ENCODE data around the gene CHN2.

CHN2 gene

DNA sequence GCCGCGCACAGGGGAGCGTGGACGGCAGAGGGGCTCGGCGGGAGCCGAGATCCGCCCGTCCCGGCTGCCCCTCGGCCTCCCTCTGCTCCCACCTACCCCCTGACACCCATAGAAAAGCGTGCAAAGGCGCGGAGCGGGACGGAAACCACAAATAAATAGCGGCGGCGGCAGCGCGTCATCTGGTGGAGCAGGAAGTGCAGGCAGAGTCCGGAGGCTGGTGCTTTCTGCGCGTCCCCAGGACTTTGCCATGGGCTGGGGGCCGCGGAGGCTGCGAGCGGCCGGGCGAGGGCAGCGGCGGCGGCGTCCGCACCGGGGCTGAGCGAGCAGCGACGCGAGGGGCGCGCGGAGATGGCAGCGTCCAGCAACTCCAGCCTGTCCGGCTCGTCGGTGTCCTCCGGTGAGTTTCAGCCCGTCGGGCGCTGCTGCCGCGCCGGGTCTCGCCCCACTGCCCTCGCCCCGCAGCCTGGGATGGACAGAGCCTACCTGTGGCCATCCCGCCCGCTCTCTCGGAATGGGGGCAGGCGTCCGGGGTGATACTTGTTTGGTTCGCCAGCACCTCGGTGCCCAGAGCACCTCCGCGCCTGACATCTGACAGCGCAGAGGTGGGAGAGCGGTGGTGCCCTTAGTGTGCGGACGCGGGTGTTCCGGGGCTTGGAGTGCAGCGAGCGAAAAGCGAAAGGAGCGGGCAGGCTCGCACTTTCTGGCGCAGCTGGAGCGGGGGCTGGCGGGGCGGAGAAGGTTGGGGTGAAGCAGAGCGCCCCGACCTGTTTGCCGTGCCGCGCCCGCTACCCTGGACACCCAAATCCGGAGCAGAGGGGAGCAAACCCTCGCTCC, at the start of gene CHN2:
Gene CHN2, plus strand, starts transcription at position 182 of the 834 bp plus-strand sequence.
- DNase-seq: peak; percentile 43 to 66

DNA sequence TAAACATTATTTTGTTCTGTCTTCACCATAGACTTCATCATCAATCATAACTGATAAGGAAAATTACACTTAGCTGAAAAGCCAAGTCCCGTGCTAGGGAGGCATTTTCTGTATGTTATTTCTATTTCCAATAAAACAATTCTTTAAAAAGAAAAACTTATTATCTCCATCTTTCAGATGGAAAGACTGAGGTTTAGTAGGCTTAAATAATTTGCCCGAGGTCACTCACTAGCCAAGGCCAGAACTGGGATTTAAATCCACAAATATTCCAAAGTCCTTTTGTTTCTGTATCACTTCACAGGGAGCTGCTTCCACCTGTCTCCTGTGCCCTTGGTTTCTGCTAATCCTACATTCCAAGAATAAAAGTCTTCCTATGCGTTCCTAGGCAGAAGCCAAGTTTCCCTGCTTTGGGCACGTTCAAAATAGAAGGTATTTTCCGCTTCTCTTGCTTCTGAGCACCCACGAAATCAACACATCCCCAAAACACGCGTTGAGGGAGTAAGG, 49.0 kb upstream of the CHN2 start:
- DNase-seq: no peak

DNA sequence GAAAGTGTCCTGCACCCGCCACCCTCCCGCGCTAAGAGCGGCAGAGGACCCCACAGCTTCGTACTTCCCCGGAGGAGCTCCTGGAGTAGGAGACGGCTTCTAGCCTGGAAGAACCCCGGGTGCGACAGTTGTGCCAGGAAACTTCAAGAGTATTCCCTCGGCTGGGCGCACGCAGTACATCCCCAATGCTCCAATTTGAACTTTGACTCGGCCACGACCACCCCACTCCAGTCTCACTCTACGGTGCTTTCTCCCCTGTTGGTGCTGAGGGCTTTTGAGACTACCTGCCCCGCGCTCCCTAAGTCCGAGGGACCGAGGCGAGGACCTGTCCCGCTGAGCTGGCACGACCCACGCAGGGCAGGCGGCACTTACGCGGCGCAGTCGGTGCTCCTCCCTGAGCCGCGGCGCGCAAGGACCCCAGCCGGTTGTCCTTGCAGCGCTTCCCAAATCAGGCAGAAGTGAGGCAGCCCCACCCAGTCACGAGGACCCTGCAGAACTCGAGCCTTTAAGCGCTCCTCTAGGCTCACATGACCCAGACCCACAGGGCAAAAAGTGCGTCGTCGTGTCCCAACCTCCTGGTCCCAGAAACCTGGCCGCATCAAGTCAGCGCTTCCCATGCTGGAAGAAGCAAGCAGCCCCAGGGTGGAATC, 48.4 kb upstream of the CHN2 start, which contains the start of gene CPVL:
Gene CPVL, minus strand, starts transcription at position 481 of the 650 bp plus-strand sequence. CDS start 25,476 bp downstream, outside the sequence.
- DNase-seq: peak in 1 of 2 donors; percentile 35

DNA sequence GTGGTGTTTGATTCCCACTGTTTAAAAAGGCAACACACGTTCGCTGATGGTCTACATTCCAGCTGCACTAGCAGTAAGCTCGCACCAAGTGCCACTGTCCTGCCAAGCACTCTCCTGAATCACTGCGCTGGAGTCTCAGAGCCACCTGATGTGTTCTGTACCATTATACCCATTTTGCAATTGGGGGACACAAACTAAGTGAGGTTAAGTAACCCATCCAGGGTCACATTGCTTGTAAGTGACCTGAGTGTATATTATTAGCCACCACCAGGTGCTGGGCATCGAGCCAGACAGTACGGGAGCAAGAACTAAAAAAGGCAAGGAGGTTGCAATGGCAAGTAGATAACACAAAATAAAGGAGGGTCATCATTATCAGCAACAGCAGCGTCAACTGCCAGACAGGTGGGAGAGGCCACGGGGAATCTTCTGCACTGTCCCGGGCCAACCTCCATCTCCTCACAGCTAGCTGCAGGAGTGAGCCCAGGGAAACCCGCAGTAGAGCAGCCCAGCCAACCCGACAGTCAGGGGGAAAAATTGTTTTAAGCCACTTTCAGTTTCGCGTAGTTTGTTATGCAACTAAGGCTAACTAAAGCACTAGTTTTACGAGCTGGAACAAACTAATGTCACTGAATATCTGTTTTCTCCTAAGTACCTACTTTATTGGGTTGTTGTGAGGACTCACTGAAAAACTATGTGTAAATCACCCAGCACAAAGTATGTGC, 47.5 kb upstream of the CHN2 start:
- DNase-seq: no peak

DNA sequence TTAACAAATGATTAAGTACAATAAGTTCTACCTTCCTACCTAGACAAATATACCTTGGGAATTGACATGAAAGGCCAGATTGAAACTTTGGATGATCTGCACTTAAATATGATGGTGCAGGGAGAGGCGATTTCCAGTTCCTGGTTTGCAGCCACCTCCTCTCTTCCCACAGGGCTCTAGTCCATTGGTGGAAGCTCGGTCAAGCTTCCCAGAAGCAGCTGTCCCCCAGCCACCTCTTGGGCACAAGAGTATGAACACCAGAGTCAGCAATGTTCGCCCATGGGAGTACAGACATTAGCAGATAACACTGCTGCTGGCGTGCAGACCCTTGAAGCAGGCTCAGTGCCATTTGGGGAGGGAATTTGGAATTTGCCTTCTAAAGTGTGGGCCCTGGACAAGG, 46.8 kb upstream of the CHN2 start:
- DNase-seq: no peak

DNA sequence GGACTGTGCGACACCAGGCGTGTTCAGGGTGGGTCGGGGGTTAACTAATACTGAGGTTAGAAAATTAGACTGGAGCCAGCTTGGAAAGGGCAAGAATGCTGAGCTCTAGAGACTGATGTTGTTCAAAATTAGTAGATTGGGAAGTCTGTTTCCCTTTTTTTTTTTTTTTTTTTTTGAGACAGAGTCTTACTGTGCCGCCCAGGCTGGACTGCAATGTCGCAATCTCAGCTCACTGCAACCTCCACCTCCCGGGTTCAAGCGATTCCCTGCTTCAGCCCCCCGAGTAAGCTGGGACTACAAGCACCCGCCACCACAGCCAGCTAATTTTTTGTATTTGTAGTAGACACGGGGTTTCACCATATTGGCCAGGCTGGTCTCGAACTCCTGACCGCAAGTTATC, 45.5 kb upstream of the CHN2 start:
- no peak for DNase-seq

DNA sequence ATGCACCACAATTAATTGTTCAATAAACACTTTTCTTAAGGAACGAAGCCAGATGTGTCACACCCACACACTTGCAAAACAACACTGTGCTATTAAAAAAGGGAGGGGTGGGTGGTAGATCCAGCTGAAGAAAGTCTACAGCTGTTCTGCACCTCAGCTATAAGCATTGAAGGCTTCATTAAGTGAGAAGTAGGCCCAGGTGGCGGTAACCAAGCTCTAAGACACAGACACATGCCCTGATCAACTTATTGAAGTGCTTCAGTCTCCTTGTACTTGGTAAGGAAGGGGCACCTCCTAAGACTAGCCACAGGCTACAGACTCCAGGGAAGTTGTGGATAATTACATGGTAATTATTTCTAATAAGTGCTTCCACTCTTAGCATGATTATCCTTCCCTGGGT, 43.7 kb upstream of the CHN2 start:
- no peak for DNase-seq

DNA sequence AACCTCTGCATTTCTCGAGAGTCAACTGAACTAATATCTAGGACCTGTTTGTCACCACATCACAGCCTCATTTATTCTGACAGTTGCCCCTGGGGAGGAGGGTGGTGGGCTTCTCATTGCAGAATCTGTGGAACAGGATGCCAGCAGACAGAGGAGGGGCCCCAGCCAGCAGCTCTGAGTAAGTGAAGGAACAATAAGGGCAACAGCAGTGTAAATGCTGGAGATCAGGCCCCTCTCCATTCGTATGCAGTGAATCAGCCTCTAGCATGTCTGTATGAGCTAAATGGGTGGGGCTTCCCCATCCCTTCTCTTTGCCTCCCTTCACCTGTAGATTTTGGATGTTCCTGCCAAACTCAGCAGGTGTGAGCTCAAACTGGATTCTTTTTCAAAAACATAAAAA, 40.5 kb upstream of the CHN2 start:
- no peak for DNase-seq

DNA sequence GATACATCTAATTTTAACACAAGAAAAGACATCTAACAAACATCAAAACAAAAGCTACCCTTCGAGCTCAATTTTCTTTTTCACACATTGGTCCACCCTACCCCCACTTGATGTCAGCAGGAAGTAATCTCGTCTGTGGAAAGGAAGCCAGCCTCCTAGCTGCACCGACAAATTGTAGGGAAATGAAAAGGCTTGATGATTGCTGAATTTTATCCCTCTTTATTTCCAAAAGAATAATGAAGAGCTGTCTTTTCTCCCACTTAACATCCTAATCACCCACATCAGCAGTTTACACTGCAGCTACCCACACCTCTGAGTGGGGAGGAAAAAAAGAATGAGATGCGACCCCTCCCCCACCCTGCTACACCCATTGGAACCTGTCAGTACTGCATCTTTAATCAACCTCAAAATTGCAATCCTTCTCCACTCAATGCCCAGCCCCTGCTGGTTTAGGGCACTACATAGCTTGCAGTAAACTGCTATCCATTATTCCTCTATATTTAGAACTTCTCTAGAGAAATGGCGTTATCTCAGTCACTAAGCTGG, 37.6 kb upstream of the CHN2 start:
- DNase-seq: no peak

DNA sequence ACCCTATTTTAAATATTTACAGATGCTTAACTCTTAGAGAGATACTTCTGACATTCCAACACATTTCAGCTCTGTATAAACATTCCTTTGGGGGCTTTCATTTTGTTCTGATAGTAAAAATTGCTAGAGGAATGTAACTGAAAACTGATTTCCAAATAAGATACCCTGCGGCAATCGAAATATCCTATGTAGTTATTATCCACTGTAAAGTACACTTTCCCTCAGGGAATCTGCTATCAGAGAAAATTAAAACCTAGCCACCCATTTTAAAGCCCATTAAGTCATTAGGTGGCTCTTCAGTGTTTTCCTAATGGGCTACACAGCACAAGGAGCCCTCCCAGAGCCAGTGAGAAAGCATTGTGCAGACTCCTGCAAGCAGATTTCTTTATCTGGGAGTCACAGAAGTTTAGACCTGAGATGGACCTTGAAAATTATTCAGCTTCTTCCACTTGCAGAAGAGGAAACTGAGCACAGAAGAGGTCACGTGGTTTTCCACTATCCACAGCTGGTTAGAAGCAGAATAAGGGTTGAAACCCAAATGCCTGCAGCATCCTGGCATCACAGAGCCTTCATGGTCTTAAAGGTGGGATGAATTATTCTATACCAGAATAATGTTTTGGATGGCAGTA, 35.7 kb upstream of the CHN2 start:
- DNase-seq: no peak

DNA sequence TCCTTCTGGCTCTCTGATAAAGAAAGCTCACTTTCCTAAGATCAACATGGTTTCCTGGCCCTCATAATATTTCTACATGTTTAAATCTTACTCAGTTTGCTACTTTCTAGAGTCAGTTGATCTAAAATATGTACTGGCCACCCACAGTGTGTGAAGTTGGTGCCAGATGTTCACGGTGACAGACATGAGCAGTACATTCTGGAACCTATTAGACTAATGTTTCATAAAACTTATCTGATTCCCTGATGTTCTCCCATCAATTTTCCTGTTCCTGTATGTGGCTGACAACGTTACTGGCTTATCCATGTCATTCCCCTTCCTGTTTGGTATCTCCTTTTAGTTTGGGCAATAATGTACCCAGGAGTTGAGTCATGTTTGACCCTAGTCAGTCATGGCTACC, 34.5 kb upstream of the CHN2 start:
- no peak for DNase-seq

DNA sequence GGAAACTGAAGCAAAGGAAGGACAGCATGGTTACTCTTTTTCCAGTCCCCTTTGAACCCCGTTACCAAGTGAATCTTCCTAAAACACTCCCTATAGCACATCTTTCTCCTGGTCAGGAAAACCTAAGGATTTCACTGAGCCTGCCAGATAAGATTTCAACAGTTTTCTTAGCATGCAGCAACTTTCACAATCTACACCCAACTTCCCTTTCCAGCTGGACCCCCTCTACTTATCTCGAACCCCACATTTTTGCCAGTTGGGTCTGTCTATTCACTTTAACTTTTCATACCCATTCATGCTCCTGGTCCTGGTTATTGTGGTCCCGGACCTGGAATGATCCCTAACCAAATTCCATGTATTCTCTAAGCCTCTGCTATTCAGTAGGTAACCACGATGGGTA, 33.3 kb upstream of the CHN2 start:
- DNase-seq: no peak

DNA sequence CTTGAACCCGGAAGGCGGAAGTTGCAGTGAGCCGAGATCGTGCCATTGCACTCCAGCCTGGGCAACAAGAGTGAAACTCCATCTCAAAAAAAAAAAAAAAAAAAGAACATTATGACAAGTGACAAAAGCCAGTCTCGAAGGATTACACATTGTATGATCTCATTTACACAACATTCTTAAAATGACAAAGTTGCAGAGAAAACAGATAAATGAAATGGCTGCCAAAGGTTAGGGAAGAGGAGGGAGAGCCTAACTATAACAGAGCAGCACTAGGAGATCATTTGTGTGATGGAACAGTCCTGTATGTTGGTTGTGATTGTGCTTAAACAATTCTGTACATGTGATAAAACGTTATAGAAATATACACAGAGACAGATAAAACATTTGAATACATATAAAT, 32.0 kb upstream of the CHN2 start:
- no peak for DNase-seq

DNA sequence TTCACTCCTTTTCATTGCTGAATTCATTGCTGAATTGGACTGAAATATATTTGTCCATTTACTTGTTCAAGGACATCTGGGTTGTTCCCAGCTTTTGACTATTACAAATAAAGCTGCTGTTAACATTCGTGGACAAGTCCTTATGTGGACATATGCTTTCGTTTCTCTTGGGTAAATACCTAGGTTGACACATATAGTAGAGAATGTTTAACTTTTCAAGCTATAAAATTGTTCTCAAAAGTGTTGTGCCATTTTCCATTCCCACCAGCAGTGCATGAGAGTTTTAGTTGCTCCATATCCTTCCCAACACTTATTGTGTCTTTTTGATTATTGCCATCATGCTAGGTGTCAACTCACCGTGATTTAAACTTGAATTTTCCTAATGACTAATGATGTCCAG, 30.7 kb upstream of the CHN2 start:
- DNase-seq: no peak

DNA sequence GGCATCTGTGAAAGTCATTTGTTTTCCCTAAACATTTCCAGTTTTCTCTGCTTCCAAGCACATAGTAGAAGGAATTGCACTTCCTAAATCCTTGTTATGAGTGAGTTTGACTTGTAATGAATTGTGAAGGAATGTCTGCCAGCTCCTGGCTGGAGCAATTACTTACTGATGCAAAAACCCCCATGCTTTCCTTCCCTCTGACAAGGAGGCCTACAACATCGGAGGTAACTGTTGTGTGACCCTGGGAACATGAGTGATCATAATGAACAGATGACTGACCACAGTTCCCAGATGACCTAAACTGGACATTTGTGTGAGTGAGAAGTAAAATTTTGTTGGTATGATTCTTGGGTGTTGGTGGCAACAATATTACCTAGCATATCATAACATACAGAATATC, 26.9 kb upstream of the CHN2 start:
- no peak for DNase-seq

DNA sequence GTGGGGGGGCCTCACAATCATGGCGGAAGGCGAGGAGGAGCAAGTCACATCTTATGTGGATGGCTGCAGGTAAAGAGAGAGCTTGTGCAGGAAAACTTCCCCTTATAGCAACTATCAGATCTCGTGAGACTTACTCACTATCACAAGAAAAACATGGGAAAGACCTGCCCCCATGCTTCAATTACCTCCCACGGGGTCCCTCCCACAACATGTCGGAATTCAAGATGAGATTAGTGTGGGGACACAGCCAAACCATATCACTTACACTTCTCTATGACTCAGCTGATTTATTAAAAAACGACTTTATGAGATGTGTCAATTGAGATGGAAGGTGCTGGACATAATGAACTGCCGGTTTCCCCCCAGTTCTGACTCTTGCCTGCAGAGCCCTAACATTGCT, 23.8 kb upstream of the CHN2 start:
- DNase-seq: no peak

DNA sequence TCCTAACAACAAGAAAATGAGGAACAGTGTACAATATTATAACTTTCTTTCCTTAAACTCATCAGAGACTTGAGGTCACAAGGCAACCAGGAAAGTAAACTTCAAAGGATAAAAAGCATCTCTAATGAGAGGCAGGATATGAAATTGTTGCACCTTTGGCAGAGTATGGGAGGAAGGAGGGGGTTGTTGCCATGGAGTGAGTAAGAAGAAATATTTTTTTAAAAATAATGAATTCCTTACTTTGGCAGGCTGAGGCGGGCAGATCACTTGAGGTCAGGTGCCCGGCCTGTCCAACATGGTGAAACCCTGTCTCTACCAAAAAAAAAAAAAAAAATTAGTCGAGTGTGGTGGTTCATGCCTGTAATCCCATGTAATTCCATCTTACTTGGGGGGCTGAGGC, 21.1 kb upstream of the CHN2 start:
- DNase-seq: no peak

DNA sequence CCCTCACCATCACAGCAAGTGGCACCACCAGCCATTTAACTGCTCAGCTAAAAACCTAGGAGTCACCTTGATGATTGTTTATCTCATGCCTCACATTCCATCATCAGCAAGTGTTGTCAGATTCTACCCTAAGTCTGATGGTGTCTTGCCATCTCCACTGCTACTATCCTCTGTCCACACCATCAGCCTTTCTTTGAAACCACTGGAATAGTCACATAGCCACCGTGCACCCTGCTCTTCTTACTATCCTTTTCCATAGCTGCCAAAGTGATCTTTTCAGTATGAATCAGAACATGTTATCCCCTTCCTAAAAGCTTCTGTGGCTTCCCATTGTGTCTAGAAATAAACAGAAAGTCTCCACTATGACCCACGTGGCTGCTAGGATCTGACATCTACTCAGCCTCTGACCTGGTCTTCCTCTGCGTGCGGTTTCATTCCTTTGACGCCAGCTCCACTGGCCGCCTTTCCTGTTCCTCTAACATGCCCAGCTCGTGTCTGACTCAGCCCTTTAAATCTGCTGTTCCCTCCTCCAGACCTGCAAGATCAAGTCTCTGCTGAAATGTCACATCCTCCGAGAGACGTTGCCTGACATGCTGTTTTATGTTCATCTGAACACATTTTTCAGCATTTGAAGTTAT, 16.5 kb upstream of the CHN2 start:
- DNase-seq: peak; percentile 14 to 26

DNA sequence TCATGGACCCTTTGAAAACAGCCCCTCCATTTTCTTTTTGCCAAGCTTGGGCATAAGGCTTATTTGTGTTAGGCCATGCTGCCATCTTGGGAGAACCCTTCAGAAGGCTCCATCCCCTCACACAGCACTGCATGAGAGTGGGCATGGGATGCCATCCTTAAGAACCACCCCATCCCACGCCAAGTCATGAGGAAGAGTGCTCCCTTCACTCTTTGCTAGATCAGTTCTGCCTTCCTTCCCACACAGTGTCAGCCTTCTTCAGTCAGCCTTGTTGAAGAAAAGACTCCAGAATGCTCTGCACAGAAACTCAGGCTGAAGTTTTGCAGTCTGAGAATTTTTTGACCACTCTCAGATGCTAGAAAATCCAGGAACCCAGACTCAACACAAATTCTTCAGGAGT, 15.5 kb upstream of the CHN2 start:
- no peak for DNase-seq

DNA sequence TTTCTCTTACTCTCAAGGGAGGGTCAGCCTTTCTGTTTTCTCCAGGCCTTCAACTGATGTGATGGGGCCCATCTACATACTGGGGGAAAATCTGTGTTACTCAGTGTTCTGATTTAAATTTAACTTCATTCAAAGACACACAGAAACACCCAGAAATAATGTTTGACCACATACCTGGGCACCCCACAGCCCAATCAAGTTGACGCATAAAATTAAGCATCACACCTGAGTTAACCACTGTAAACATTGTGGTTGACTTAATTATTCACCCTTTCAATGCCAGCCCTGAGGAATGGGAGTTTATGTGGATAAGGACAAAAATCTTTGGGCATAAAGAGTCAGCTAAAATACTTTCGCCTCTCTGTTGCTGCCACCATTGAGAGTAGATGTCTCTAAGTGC, 10.0 kb upstream of the CHN2 start:
- no peak for DNase-seq

DNA sequence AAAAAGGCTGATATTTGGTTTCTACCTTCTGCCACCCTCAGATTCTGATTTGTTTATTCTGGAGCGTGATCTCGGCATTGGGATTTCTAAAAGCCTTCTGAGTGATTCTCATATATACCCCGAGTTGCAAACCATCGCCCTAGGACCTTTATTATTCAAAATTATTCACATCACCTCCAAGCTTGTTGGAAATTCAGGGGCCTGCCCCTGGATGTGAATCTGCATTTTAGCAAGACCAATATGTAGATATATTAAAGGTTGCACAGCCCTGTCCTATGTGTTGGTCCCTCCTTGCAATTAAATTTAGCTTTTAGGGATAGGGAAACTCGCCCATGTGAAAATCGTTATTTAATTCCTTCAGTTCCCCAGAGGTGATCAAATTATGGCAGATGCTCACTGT, 9.0 kb upstream of the CHN2 start:
- DNase-seq: no peak

DNA sequence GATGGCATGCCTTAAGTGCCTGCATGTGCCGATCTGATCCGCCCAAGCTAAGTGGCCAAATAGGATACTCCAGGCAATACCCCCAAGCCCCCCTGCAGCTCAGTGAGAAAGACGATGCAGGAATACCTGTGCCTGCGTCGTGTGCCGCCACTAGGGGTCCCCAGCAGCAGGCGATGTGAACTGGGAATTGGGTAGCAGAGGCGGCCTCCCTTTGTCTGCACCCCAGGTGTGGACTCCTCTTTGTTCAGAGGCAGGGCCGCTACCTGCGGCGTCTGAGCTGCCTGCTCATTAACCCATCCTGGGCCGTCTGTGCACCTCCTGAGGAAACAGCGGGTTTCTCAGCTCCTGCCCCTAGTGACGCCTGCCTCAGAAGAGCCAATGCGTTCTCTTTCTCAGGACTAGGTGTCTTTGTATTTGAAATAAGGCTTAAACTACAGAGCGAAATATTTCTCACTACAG, 4.8 kb upstream of the CHN2 start:
- peak; percentile 49 to 66 for DNase-seq
